Heart left ventricle (tissue), 16 donors: ENCODE data around the gene OR7D4. TPM values are rescaled to one million over a fixed set of nuclear protein-coding genes. Genes with fewer than 3 reads are reported as not detected.

Experiments used
- ATAC-seq, 4 donors: fragments of 200-7000 bp; cut with Tn5 transposase; one replicate each; pipeline ENCODE4 v1.9.1; 2020 to 2022; ENCODE audit warnings: moderate library complexity in 4 of 4, mild to moderate bottlenecking in 3 of 4, moderate number of reproducible peaks in 1 of 4
- DNase-seq, 5 donors: peaks; one replicate each; pipeline ENCODE4 v3.0.0-alpha.2; 2020
- H3K27ac ChIP-seq, 12 donors: fragments of 200-600 bp; sonication (generic) in 4 of 12; one replicate each; pipeline versions ENCODE4 v1.5.0 to v1.8.0; 2016 to 2022; ENCODE audit warnings: mild to moderate bottlenecking in 2 of 12
- H3K27me3 ChIP-seq, 9 donors: fragments of 200-600 bp; sonication (generic) in 2 of 9; one replicate each; pipeline versions ENCODE4 v1.5.1 to v1.8.0; 2016 to 2022; ENCODE audit warnings: mild to moderate bottlenecking in 3 of 9
- H3K36me3 ChIP-seq, 9 donors: fragments of 200-600 bp; sonication (generic) in 2 of 9; one replicate each; pipeline versions ENCODE4 v1.5.0 to v1.8.0; 2018 to 2022; ENCODE audit warnings: mild to moderate bottlenecking in 2 of 9
- H3K4me1 ChIP-seq, 12 donors: fragments of 200-600 bp; sonication (generic) in 4 of 12; one replicate each; pipeline versions ENCODE4 v1.5.0 to v1.8.0; 2016 to 2022; ENCODE audit warnings: mild to moderate bottlenecking in 3 of 12
- H3K4me3 ChIP-seq, 12 donors: fragments of 200-600 bp; sonication (generic) in 4 of 12; one replicate each; pipeline versions ENCODE4 v1.5.0 to v1.8.0; 2017 to 2022; ENCODE audit warnings: mild to moderate bottlenecking in 9 of 12, moderate library complexity in 4 of 12
- H3K9me3 ChIP-seq, 12 donors: fragments of 200-600 bp; sonication (generic) in 4 of 12; one replicate each; pipeline versions ENCODE4 v1.5.0 to v1.8.0; 2016 to 2022; ENCODE audit warnings: mild to moderate bottlenecking in 1 of 12
- CTCF ChIP-seq, 12 donors: fragments of 200-600 bp; sonication (generic) in 4 of 12; IDR thresholded peaks; one replicate each; pipeline versions ENCODE4 v1.5.0 to v1.8.0; 2018 to 2022; ENCODE audit warnings: antibody characterized with exemption in 12 of 12, mild to moderate bottlenecking in 5 of 12
- WGBS, 4 donors: extraction: QIAGEN DNeasy Blood & Tissue Kit in 2 of 4; methylation state at CpG; one replicate each; pipeline versions ENCODE4 v1.1.5 to v1.1.7; 2013 to 2018; 5-methylcytosine and 5-hydroxymethylcytosine counted together
- intact Hi-C, 10 donors: fragments of 100-400 bp; cut with DNase I; formaldehyde crosslinking; loops; one replicate each; pipeline versions ENCODE4 v1.11.1 to v1.14.2; 2022
- polyA plus RNA-seq, 2 donors: library from polyadenylated mRNA; stranded (reverse); fragments of 200-250 nt; gene quantifications; one replicate each; pipeline ENCODE4 v1.2.3, GENCODE V29; 2013
- total RNA-seq, 9 donors: library from RNA; depleted of rRNA in 2 of 9; stranded (reverse); fragments of >200 nt in 2 of 9; fragmentation: NEBNext Ultra II Directional in 3 of 9; extraction: Animal tissue kit (Norgen Biotek cat#: 25700) in 3 of 9; gene quantifications; one replicate each; pipeline versions ENCODE4 v1.1.0 to v1.2.4, GENCODE V29; 2016 to 2023
- donor health status: ischemic (EF 13 %, LVEDD 7.1; RV severe dilation, severe dysfunction).
- donor health status: healthy with polysubstance abuse.
- donor health status: DM: no; HTN: yes; CAD: no.
- donor health status: DM: no; HTN: no; CAD: no.
- donor health status: ischemic (EF 25% LVEDD 6.9; RV normal size, moderate dysfunction).
- donor health status: ischemic (EF 25% LVEDD 5.7; RV mildly dilated, moderate dysfunction).
- donor health status: healthy.
- donor health status: DM: yes; HTN: yes; CAD: no.
- donor health status: ischemic (EF 35%, LVEDD 5.7; RV mildly dilated, moderate dysfunction).
- donor health status: nonischemic (EF 11% LVEDD 7.7; RV severe dilation, severe dysfunction).
- donor health status: DM: yes; HTN: yes; CAD: no.
- donor health status: PGD.
- donor health status: ischemic (EF 29% LVEDD 5.4; RV normal size, mild dysfunction).
- donor health status: nonischemic (EF 23%, LVEDD 6.1; RV moderate dilation, normal function).

Gene OR7D4
- total and polyA plus RNA-seq, 11 donors = not detected

GRCh38 chr19:9161427-9161826 lies 58.0 kb downstream of the OR7D4 start:
- H3K9me3 ChIP-seq = peaks cover 0 to 18% (median 5%) of the 10 kb centered on the region in 12 donors
- H3K4me3 ChIP-seq = no peak overlapping the region
- no peaks in the 10 kb centered on the region for H3K27me3 ChIP-seq
- no peak for TF ChIP-seq CTCF (IDR thresholded peaks at IDR 0.05)
- H3K36me3 ChIP-seq = peaks cover 14 to 100% (median 81%) of the 10 kb centered on the region in 9 donors
- no peak overlapping the region for H3K27ac ChIP-seq
- ATAC-seq (no peak), DNase-seq (no peak)
- intact Hi-C loops = no loop called here
- WGBS, 4 donors = 98 to 99% (median 98%) methylated on average over 12 of the region's 12 CpGs
- no peaks in the 10 kb centered on the region for H3K4me1 ChIP-seq

Other genes with a start within 250 kb of the OR7D4 start
- 10 to 100 TPM in 1 of 9 donors, under 1 TPM in 3, not detected in 5; under 0.01 to 16.2 (median 0.05) TPM for gene MUC16, start 209.2 kb downstream of the OR7D4 start, total RNA-seq
- gene MUC16, start 209.2 kb downstream of the OR7D4 start, polyA plus RNA-seq = not detected
- not detected for gene OR1M1, start 132.5 kb downstream of the OR7D4 start, total RNA-seq
- not detected for gene OR1M1, start 132.5 kb downstream of the OR7D4 start, polyA plus RNA-seq
- gene OR7G2, start 112.1 kb downstream of the OR7D4 start, total RNA-seq = not detected
- not detected for gene OR7G2, start 112.1 kb downstream of the OR7D4 start, polyA plus RNA-seq
- not detected for gene OR7G1, start 103.8 kb downstream of the OR7D4 start, total RNA-seq
- gene OR7G1, start 103.8 kb downstream of the OR7D4 start, polyA plus RNA-seq = not detected
- not detected for gene OR7G3, start 92.6 kb downstream of the OR7D4 start, total RNA-seq
- not detected for gene OR7G3, start 92.6 kb downstream of the OR7D4 start, polyA plus RNA-seq
- 10 to 100 TPM in 7 of 9 donors, 1 to 10 TPM in 2; 8.4 to 21.6 (median 13.5) TPM for gene ZNF317, start 79.2 kb downstream of the OR7D4 start, total RNA-seq
- 10 to 100 TPM; 10.7 to 16.8 TPM for gene ZNF317, start 79.2 kb downstream of the OR7D4 start, polyA plus RNA-seq
- not detected for gene OR7D2, start 40.6 kb downstream of the OR7D4 start, total RNA-seq
- gene OR7D2, start 40.6 kb downstream of the OR7D4 start, polyA plus RNA-seq = not detected
- not detected for gene OR7E24, start 31.3 kb upstream of the OR7D4 start, total RNA-seq
- not detected for gene OR7E24, start 31.3 kb upstream of the OR7D4 start, polyA plus RNA-seq
- 1 to 10 TPM; 2.7 to 6.3 (median 4.1) TPM for gene ZNF699, start 90.2 kb upstream of the OR7D4 start, total RNA-seq
- gene ZNF699, start 90.2 kb upstream of the OR7D4 start, polyA plus RNA-seq = 1 to 10 TPM in 1 of 2 donors, under 1 TPM in 1; 0.91 to 3.0 TPM
- gene ZNF559, start 104.6 kb upstream of the OR7D4 start, total RNA-seq = 10 to 100 TPM; 12.3 to 19.1 (median 15.1) TPM
- 10 to 100 TPM; 16.4 to 23.4 TPM for gene ZNF559, start 104.6 kb upstream of the OR7D4 start, polyA plus RNA-seq
- gene ZNF177, start 143.4 kb upstream of the OR7D4 start, total RNA-seq = 1 to 10 TPM; 1.0 to 4.6 (median 1.8) TPM
- 1 to 10 TPM; 1.8 to 2.2 TPM for gene ZNF177, start 143.4 kb upstream of the OR7D4 start, polyA plus RNA-seq
- 10 to 100 TPM in 2 of 9 donors, 1 to 10 TPM in 7; 5.7 to 11.1 (median 7.7) TPM for gene ZNF266, start 216.0 kb upstream of the OR7D4 start, total RNA-seq
- gene ZNF266, start 216.0 kb upstream of the OR7D4 start, polyA plus RNA-seq = 10 to 100 TPM in 1 of 2 donors, 1 to 10 TPM in 1; 8.7 to 10.4 TPM